Mammary epithelial cell (primary cell): Measurements from ENCODE around the gene OR5T3.

Source experiments
- EZH2 ChIP-seq: IDR thresholded peaks from 2 replicates; pipeline ENCODE4 v1.6.1; 2012; ENCODE audit warnings: low read length, inconsistent platforms, borderline replicate concordance
- TF ChIP-seq, protein P1 (sequence below), 2 donors: IDR thresholded peaks in 1 of 2; conservative IDR thresholded peaks in 1 of 2; 2 replicates each; pipeline ENCODE4 v1.5.1; 2011 to 2012; ENCODE audit warnings: inconsistent platforms in 2 of 2, low read length in 2 of 2, mild to moderate bottlenecking in 2 of 2, control low read depth in 1 of 2, low read depth in 1 of 2; ENCODE audit not compliant: insufficient read depth in 1 of 2; ENCODE audit errors: extremely low read depth in 1 of 2

DNA sequence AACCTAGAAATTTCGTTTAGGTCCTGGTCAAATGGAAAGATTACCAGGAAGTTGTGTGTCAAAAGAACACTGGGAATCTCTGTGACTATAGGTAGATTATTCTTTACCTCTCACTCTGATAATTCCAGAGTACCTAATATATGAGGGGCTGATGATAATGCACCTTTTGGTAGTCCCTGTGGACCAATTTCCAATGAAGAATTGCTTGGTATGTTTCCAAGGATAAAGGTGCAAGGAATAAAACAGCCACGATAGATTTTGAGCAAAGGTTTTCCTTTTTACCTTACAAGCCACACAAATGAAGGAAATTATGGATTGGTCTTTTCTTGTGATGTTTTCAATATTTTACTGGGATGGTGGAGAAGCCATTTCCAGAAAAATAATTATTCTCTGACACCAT is 40.1 kb downstream of the OR5T3 start, which contains the start of gene OR8H1:
- TF ChIP-seq, protein P1, sequence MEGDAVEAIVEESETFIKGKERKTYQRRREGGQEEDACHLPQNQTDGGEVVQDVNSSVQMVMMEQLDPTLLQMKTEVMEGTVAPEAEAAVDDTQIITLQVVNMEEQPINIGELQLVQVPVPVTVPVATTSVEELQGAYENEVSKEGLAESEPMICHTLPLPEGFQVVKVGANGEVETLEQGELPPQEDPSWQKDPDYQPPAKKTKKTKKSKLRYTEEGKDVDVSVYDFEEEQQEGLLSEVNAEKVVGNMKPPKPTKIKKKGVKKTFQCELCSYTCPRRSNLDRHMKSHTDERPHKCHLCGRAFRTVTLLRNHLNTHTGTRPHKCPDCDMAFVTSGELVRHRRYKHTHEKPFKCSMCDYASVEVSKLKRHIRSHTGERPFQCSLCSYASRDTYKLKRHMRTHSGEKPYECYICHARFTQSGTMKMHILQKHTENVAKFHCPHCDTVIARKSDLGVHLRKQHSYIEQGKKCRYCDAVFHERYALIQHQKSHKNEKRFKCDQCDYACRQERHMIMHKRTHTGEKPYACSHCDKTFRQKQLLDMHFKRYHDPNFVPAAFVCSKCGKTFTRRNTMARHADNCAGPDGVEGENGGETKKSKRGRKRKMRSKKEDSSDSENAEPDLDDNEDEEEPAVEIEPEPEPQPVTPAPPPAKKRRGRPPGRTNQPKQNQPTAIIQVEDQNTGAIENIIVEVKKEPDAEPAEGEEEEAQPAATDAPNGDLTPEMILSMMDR (conservative IDR thresholded peaks at IDR 0.05 in 1 of 2, IDR thresholded peaks at IDR 0.05 in 1 of 2; ENCODE audit: extremely low read depth in 1 of 2, insufficient read depth in 1 of 2, low read depth in 1 of 2, low read length in 2 of 2): no peak
- no peak for TF ChIP-seq EZH2
